ENCODE data around the gene EFEMP2. TPM values are rescaled to one million over a fixed set of nuclear protein-coding genes. Genes with fewer than 3 reads are reported as not detected.
"Not testable (repeated sequence)": the region's sequence is repeated elsewhere in the genome, so short reads cannot be mapped to it uniquely, and the experiment has no call there.

The EFEMP2 gene
- total RNA-seq, 4 donors from 2014 or later = 70.7 to 125 (median 91.4) TPM

DNA sequence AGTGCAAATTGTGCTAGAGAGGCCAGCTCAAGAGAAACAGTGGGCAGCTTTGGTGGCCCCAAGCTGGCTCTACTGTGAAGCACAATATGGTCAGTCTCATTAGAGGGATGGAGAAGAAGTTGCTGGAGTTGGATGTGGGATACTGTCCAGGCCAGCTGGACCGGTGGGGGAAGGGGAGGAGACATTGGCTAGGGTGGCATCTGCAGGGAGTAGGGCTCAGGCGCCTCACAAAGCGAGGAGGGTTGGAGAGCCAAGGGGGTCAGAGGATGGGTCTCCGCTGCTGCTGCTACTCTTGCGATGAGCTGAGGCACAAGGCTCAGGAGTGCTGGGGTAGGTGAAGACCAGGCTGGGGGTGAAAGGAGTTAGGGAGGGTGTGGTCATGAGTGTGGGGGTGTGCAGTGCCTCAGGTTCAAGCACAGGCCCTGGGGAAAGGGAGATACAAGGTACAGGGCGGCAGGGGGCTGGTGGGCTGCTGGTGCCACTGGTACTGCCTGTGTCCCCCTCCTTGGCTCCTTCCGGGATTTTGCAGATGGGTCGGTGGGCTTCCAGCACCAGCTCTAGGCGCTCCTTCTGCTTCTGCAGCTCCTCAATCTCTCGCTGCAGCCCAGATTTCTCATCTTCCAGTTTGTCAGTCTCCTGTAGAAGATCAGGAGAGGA, 20.2 kb upstream of the EFEMP2 start:
- 77 to 78% methylated on average over 10 of the region's 10 CpGs for WGBS, 2 donors
- intact Hi-C loops (cut with DNase I) = no loop called here
- no peak for TF ChIP-seq POLR2A (IDR thresholded peaks at IDR 0.05)
- TF ChIP-seq, protein P1, sequence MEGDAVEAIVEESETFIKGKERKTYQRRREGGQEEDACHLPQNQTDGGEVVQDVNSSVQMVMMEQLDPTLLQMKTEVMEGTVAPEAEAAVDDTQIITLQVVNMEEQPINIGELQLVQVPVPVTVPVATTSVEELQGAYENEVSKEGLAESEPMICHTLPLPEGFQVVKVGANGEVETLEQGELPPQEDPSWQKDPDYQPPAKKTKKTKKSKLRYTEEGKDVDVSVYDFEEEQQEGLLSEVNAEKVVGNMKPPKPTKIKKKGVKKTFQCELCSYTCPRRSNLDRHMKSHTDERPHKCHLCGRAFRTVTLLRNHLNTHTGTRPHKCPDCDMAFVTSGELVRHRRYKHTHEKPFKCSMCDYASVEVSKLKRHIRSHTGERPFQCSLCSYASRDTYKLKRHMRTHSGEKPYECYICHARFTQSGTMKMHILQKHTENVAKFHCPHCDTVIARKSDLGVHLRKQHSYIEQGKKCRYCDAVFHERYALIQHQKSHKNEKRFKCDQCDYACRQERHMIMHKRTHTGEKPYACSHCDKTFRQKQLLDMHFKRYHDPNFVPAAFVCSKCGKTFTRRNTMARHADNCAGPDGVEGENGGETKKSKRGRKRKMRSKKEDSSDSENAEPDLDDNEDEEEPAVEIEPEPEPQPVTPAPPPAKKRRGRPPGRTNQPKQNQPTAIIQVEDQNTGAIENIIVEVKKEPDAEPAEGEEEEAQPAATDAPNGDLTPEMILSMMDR (IDR thresholded peaks at IDR 0.05) = no peak
- H3K9me3 ChIP-seq = no peaks in the 10 kb centered on the region
- no peak overlapping the region for H3K4me3 ChIP-seq (replicated peaks in 1 of 3)
- H3K36me3 ChIP-seq = no peaks in the 10 kb centered on the region
- DNase-seq = no peak
- peaks cover 28 to 47% of the 10 kb centered on the region in 2 donors for H3K4me1 ChIP-seq
- no peaks in the 10 kb centered on the region for H3K27me3 ChIP-seq
- peak overlapping the region in 2 of 3 donors; percentile 62 to 82 for H3K27ac ChIP-seq

DNA sequence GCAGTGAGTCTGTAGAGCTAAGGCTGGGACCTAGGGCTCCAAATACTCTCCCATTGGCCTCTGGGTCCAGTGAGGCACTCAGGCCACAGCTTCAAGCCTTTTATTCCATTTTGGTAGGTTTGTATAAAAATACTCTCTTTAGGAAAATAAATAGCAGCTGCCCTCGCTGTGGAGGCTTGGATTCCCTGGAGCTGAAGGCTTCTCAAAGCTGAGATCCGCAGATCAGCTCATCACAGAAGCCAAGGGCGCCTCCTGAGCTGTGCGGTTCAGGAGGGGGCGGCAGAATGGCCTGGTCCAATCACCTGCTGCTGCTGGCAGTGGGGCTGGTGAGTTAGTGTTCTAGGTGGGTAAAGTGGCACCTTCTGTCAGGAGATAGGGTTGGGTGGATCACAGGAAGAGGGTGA, 19.5 kb upstream of the EFEMP2 start:
- intact Hi-C loops (cut with DNase I); H3K36me3 ChIP-seq; H3K9me3 ChIP-seq; DNase-seq; H3K27me3 ChIP-seq: not testable (repeated sequence)
- peak overlapping the region; percentile 83 to 97 (median 83) for H3K27ac ChIP-seq
- WGBS, 2 donors = 68 to 77% methylated on average over 5 of the region's 5 CpGs
- peak overlapping the region in 1 of 3 donors; percentile 59 for H3K4me3 ChIP-seq (replicated peaks in 1 of 3)
- peaks cover 34 to 54% of the 10 kb centered on the region in 2 donors for H3K4me1 ChIP-seq

DNA sequence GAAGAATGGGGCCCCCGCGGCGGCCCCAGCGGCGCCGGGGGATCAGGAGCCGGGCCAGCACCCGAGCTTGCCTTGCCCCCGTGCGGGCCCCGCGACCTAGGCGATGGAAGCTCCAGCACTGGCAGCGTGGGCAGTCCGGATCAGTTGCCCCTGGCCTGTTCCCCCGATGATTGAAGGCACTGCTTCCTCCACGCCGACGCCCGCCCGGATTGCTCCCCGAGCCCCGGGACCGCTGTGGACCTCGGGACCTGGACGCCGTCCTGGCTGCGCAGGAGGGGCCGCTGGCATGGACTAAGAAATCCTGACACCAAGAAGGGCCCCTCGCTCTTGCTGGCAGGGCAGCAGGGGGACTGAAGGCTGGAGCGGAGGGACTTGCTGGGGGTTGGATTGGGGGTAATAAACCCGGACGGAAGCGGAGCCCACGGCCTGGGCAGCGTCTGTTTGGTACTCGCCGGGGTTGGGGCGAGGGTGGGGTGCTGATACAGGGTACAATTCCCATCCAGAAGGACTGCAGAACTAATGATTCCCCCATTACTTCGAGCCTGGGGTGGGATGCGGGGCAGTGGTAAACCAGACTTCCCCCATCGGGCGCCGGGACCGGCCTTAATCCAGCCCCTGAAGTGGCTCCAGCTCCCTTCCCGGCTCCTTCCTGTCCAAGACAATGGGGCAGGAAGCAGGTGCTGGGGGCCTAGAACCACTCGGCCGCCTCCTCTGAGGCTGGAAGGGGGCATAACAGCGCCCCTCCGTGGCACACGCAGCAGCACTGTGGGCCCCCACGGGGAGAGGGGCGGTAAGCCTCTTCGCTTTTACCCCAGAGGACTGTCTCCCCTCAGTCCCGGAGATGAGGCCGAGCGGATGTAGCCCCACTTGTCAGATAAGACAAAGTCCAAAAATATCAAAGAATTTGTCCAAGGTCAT, 18.9 kb upstream of the EFEMP2 start:
- intact Hi-C loops (cut with DNase I) = no loop called here

DNA sequence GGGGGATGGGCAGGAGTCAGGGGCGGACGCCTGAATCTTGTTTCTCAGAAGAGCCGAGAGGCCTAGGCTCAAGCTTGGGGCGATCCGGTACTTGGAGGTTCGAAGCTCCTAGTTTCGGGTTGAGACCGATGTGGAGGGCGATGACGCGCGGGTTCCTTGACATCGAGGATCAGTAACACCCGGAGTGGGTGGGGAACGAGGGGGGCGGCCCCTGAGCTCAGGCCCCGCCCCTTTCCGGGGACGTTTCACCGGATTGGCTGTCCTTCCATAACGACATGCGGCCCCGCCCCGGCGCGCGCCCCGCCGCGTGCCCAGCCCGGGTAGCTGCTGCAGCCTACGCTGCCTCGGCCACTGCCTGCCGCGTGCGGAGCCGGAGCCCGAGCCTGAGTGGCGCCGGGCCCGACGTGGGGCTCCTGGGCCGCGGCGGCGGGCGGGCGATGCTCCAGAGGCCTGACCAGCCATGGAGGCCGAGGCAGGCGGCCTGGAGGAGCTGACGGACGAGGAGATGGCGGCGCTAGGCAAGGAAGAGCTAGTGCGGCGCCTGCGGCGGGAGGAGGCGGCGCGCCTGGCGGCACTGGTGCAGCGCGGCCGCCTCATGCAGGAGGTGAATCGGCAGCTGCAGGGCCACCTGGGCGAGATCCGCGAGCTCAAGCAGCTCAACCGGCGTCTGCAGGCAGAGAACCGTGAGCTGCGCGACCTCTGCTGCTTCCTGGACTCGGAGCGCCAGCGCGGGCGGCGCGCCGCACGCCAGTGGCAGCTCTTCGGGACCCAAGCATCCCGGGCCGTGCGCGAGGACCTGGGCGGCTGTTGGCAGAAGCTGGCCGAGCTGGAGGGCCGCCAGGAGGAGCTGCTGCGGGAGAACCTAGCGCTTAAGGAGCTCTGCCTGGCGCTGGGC, 18.0 kb upstream of the EFEMP2 start, which contains the start of gene CCDC85B:
TSS of gene CCDC85B (plus strand) at position 350 of the 895 bp plus-strand sequence. CDS start at position 461, 111 bp downstream.
- intact Hi-C loops (cut with DNase I) = no loop called here
- Histone ChIP-seq H3K36me3 (peaks cover 0 to 3% of the 10 kb centered on the region in 2 donors), H3K9me3 (no peaks in the 10 kb centered on the region), H3K27me3 (no peaks in the 10 kb centered on the region), H3K4me1 (peaks cover 34 to 55% of the 10 kb centered on the region in 2 donors), H3K27ac (peak within 1 kb of the TSS; percentile 83 to 97 (median 92)), H3K4me3 (replicated peaks in 1 of 3) (peak within 1 kb of the TSS; percentile 31 to 66 (median 59))
- peak; percentile 98 for DNase-seq
- 0 to 3% methylated on average over 8 to 25 of the region's 94 CpGs for WGBS, 2 donors
- TF ChIP-seq, protein P1 (IDR thresholded peaks at IDR 0.05) = peak in 3 of 6 experiments; percentile 9 to 29 (median 11)
- peak; percentile 77 to 94 for TF ChIP-seq POLR2A (IDR thresholded peaks at IDR 0.05)

More for the DNA sequence above, 18.9 kb upstream of the EFEMP2 start:
- DNase-seq = no peak
- Histone ChIP-seq H3K27me3 (no peaks in the 10 kb centered on the region), H3K27ac (peak overlapping the region; percentile 83 to 97 (median 83)), H3K36me3 (no peaks in the 10 kb centered on the region), H3K9me3 (no peaks in the 10 kb centered on the region), H3K4me1 (peaks cover 34 to 55% of the 10 kb centered on the region in 2 donors), H3K4me3 (replicated peaks in 1 of 3) (peak overlapping the region; percentile 31 to 66 (median 59))
- WGBS, 2 donors = 16 to 21% methylated on average over 48 to 51 of the region's 57 CpGs
- TF ChIP-seq, protein P1 (IDR thresholded peaks at IDR 0.05) = no peak
- no peak for TF ChIP-seq POLR2A (IDR thresholded peaks at IDR 0.05)
